HFFc6 (cell line): Measurements from ENCODE around the gene NR6A1. TPM values are rescaled to one million over a fixed set of nuclear protein-coding genes. Genes with fewer than 3 reads are reported as not detected.

Experiments
- DNase-seq: peaks from one replicate; pipeline ENCODE4 v3.0.0-alpha.2; 2018
- H3K27ac Mint-ChIP-seq: 2 replicates; pipeline ENCODE4 v1.8.0; 2020; ENCODE audit warnings: mild to moderate bottlenecking, mixed read lengths
- H3K27me3 Mint-ChIP-seq: 2 replicates; pipeline ENCODE4 v1.8.0; 2021; ENCODE audit warnings: mild to moderate bottlenecking, moderate library complexity, mixed read lengths; ENCODE audit not compliant: insufficient read depth
- H3K36me3 Mint-ChIP-seq: 2 replicates; pipeline ENCODE4 v1.8.0; 2021; ENCODE audit warnings: low read depth, mixed read lengths
- H3K4me1 Mint-ChIP-seq: 2 replicates; pipeline ENCODE4 v1.8.0; 2020; ENCODE audit warnings: low read depth, mixed read lengths
- H3K4me3 Mint-ChIP-seq: 2 replicates; pipeline ENCODE4 v1.8.0; 2020; ENCODE audit warnings: mild to moderate bottlenecking, moderate library complexity, mixed read lengths
- H3K9me3 Mint-ChIP-seq: 2 replicates; pipeline ENCODE4 v1.8.0; 2020; ENCODE audit warnings: mild to moderate bottlenecking, mixed read lengths
- CTCF ChIP-seq: fragments of 200-600 bp; sonication (generic); IDR thresholded peaks from 2 replicates; pipeline ENCODE4 v1.5.0; 2021; ENCODE audit warnings: antibody characterized with exemption, mild to moderate bottlenecking
- total RNA-seq, 6 experiments: library from RNA; stranded (reverse); fragmentation: NEBNext Ultra II Directional; extraction: Animal tissue kit (Norgen Biotek cat#: 25700); gene quantifications; 2 replicates in 1 of 6; 3 replicates in 5 of 6; pipeline ENCODE4 v1.2.3, GENCODE V29; 2021

Gene NR6A1
- total RNA-seq, 6 experiments from 2014 or later: 0.05 to 0.26 (median 0.13) TPM

GRCh38 chr9:124497441-124497840, 273.7 kb downstream of the NR6A1 start:
- Mint-ChIP-seq H3K36me3 (no peaks in the 10 kb centered on the region), H3K4me1 (no peaks in the 10 kb centered on the region), H3K27ac (no peak overlapping the region), H3K27me3 (peaks cover 67% of the 10 kb centered on the region), H3K4me3 (no peak overlapping the region), H3K9me3 (no peaks in the 10 kb centered on the region)
- DNase-seq: no peak
- no peak for TF ChIP-seq CTCF

- DNase-seq: no peak
- TF ChIP-seq CTCF: no peak
- Mint-ChIP-seq H3K27me3 (peaks cover 63% of the 10 kb centered on the region), H3K27ac (no peak overlapping the region), H3K36me3 (no peaks in the 10 kb centered on the region), H3K9me3 (no peaks in the 10 kb centered on the region), H3K4me3 (no peak overlapping the region), H3K4me1 (no peaks in the 10 kb centered on the region)
These were observed 274.6 kb downstream of the NR6A1 start for GRCh38 chr9:124496463-124496862.

DNA sequence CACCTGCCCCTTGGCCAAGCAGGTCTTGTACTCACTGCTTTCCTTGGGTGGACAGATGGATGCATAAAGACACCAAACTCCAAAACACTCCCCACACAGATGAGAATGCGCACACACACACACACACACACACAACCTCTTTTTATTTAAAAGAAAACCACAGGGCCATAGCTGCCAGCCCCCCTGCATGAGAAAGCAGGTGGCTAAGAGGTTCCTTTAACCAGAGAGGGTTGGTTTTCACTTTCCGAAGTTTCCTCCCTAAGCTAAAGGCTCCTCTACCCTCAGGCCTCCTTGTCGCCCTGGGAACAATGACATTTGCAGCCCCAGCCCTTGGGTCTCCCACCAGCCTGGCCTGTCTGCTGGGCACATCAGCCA, 275.0 kb downstream of the NR6A1 start:
- no peak for TF ChIP-seq CTCF
- Mint-ChIP-seq H3K4me3 (no peak overlapping the region), H3K27ac (no peak overlapping the region), H3K4me1 (no peaks in the 10 kb centered on the region), H3K27me3 (peaks cover 59% of the 10 kb centered on the region), H3K9me3 (no peaks in the 10 kb centered on the region), H3K36me3 (no peaks in the 10 kb centered on the region)
- DNase-seq: no peak

- DNase-seq: no peak
- Mint-ChIP-seq H3K9me3 (no peaks in the 10 kb centered on the region), H3K4me1 (no peaks in the 10 kb centered on the region), H3K27ac (no peak overlapping the region), H3K4me3 (no peak overlapping the region), H3K36me3 (no peaks in the 10 kb centered on the region), H3K27me3 (peaks cover 58% of the 10 kb centered on the region)
- no peak for TF ChIP-seq CTCF
These were observed 275.7 kb downstream of the NR6A1 start for GRCh38 chr9:124495126-124496074.

GRCh38 chr9:124493794-124494479, 277.2 kb downstream of the NR6A1 start:
- H3K27ac Mint-ChIP-seq: no peak overlapping the region
- H3K9me3 Mint-ChIP-seq: no peaks in the 10 kb centered on the region
- no peak for TF ChIP-seq CTCF
- no peak overlapping the region for H3K4me3 Mint-ChIP-seq
- H3K36me3 Mint-ChIP-seq: no peaks in the 10 kb centered on the region
- H3K27me3 Mint-ChIP-seq: peaks cover 53% of the 10 kb centered on the region
- no peaks in the 10 kb centered on the region for H3K4me1 Mint-ChIP-seq
- no peak for DNase-seq
